GM21515 (cell line): ENCODE data around the gene C4orf50.

Experiments
- ATAC-seq: cut with Tn5 transposase; IDR thresholded peaks from one replicate; pipeline ENCODE4 v1.9.1; 2021; ENCODE audit not compliant: unreplicated experiment

The C4orf50 gene

GRCh38 chr4:6018331-6018730 is at the start of gene C4orf50:
C4orf50 (minus strand) TSS chr4:6018431.
- ATAC-seq = no peak

- no peak for ATAC-seq
These were observed 47.8 kb upstream of the C4orf50 start for GRCh38 chr4:6065934-6066590.

- ATAC-seq = no peak
These were observed 46.9 kb upstream of the C4orf50 start for GRCh38 chr4:6065166-6065565.

DNA sequence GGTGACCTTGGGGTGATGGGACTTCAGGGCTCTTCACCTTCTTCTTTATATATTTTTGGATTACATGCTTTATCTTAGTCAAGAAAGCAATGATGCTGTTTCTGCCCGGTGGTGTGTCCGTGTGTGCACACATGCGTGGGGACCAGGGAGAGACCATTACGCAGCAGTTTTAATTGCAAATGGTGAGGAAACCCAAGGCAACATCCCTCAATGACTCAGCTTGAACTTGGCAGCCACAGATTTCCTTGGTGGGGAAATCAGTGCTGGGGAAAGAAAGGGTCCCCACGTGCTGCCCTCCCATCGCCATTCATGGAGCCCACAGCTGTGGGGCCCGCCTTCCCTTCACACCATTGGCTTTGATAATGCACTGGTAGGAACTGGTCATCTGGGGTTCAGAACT is 46.2 kb upstream of the C4orf50 start:
- ATAC-seq = no peak

- ATAC-seq = no peak
These were observed 45.5 kb upstream of the C4orf50 start for GRCh38 chr4:6063684-6064083.

GRCh38 chr4:6062133-6062532 is 43.9 kb upstream of the C4orf50 start:
- ATAC-seq = no peak

- no peak for ATAC-seq
These were observed 41.2 kb upstream of the C4orf50 start for GRCh38 chr4:6059375-6059805.

DNA sequence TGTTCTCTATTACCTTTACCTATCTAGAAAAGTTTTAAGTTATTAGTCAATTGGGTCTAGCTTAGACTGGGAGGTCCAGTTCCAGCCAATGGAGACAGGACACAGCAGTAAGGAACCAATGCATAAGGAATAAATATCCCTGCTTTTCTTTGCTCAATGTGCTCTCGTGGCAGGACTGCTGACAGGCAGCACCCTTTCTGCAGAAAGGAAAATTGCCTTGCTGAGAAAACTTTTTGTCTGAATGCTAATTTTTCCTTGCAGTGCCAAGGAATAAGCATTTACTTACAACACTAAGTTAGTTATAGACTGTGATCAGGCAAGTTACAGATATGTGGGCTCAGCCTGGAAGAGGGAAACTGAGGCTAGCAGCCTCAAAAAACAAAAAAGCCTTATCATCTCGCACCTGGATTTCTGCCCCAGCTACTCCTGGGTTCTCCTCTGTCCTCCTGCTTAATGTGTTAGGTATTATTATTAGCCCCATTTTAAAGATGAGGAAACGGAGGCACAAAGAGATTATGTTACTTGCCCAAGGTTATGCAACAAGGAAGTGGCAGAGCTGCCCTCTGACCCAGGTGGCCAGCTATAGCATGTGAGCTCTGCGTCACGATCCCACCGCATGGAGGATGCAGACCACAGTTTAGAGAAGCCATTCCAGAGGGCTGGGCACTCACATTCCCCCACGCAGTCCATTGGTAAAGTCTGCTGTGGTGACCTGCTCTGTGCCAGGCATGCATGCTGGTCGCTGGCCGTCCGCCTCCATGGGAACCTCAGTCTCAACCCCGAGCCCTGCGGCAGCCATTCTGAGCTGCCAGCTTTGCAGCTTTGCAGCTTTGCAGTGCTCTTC is 40.5 kb upstream of the C4orf50 start:
- no peak for ATAC-seq

DNA sequence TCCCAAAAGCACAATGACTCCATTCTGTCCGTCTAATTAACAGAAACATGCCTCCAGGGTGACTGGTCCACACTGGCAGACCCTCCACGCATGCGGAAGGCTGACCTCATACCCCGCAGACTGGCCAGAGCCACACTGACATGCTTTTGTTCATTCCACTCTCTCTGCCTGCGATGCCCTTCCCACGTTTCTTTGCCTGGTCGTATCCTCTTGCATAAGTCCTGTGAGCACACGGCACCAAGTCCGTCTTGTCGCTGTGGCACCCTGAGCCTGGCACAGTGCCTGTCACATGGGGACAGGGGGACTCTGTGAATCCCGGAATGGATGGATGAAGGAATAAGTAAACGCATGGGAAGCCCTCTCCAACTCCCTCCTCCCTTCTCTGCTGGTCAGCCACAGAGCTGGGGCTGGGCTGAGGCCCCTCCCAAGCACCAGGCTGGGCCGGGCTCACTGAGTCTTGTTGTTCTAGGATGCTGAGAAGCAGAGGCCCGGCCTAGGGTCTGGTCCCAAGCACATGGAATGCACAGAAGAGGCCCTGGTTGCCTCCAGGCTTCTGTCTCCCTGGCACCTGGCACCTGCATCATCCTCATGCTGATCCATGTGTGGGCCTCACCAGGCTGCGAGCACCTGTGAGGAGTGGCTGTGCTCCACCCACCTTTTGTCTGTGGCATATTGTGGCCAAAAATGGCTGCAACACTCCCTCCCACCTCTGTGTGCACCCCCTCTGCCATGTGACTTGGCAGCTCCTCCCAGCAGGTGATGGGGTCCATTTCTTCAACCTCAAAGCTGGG is 38.9 kb upstream of the C4orf50 start:
- no peak for ATAC-seq

GRCh38 chr4:6055436-6055835 is 37.2 kb upstream of the C4orf50 start:
- ATAC-seq = no peak

GRCh38 chr4:6055030-6055429 is 36.8 kb upstream of the C4orf50 start:
- no peak for ATAC-seq

DNA sequence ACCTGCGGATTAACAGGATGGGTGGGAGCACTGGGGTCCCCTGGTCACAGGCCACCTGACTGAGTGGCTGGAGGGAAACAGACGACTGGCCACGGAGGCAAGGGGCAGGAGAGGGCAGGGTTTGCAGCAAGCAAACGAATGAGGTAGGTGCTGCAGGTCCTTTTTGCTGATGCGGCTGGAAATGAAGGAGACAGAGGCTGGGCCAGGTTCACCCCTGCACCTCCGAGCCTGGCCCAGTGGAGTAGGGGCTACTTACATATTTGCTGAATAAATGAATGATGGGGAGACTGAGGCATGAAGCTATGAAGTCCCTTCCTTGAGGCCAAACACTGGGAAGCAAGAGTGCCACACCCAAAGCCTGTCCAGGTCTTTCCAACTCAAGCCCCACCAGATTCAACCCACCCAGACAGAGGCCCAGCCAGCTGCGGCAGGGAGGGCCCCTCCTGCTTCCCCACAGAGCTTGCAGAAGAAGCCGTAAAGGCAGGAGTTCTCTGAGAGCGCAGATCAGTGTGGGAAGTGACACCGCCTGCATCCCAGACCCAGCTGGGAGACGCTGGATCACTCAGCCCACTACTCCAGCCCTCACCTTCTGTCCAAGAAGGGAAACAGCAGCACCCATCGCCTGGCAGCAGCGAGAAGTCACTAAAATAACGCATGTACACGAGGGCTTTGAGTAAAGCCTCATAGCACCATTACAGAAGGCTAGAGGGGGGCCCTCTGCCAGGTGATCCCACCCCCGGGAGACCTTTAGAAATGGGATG is 36.1 kb upstream of the C4orf50 start:
- no peak for ATAC-seq

GRCh38 chr4:6052679-6053078 is 34.4 kb upstream of the C4orf50 start:
- no peak for ATAC-seq

DNA sequence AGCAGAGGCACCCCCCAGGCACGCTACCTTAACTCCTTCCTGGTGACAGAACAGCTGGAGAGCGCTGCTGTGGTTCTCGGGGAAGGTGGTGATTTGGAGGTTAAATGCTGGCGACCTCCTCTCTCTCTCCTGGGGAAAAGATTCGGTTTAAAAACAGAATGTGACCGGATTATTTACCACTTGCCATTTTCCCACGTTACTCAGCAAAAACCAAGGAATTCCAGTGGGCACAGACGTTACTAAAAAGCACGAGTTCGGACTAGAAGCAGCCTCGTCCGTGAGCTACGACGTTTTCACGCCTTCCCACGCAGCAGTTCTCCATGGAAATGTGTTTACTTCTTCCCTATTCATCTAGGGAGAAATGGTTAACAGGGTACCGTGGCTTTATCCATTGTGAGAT is 32.3 kb upstream of the C4orf50 start:
- ATAC-seq = no peak

DNA sequence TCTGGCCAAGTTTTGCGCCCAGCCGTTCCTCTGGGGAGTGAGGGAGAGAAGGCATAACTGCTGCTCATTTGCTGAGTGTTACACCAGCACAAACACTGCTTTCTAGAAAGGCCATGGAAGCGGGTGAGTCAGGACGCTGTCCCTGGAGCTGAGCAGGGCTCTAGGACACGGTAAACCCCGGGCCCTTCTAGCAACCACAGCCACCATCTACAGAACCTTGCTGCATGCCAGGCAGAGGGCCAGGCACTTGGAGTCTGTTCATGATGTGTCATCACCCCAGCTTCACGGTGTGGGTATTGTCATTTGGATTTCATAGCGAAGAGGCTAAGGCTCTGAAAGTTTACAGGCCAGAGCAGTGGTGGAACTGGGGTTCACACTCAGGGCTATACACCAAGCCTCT is 31.8 kb upstream of the C4orf50 start:
- ATAC-seq = no peak

DNA sequence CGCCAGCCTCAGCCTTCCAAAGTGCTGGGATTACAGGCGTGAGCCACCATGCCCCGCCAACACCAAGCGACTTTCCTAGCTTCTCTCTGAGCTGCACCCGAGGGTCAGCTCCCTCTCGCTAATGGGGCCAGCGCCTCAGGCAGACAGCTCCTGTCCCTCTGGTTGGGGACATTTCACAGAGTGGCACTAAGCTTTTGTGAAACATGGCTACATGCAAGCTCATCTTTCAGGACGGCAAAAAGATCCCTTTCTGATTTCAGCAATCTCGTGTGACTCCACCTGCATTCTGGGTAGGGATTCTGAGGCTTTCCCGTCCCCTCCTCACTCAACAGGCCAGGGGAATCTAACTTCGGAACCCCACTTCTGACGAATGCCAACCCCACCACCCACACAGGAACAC is 31.0 kb upstream of the C4orf50 start:
- ATAC-seq = no peak

DNA sequence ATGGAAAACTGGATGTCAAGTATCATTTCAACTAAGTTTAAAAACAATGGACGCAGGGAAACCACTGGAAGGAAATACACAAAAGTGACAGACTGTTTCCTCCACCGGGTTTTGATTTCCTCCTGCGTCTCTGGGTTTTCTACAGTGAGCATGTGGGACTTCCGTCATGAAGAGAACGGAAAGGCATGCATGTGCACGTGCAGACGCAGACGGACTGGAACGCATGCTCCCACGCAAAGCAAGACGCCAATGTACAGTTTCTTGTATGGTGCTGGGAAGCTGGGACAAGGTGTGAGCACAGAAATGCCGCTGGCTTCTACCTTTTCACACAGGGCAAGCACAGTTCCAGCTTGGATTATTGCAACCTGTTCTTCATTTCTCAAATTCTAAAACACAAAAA is 30.3 kb upstream of the C4orf50 start:
- ATAC-seq = no peak

- no peak for ATAC-seq
These were observed 29.0 kb upstream of the C4orf50 start for GRCh38 chr4:6047130-6047673.

DNA sequence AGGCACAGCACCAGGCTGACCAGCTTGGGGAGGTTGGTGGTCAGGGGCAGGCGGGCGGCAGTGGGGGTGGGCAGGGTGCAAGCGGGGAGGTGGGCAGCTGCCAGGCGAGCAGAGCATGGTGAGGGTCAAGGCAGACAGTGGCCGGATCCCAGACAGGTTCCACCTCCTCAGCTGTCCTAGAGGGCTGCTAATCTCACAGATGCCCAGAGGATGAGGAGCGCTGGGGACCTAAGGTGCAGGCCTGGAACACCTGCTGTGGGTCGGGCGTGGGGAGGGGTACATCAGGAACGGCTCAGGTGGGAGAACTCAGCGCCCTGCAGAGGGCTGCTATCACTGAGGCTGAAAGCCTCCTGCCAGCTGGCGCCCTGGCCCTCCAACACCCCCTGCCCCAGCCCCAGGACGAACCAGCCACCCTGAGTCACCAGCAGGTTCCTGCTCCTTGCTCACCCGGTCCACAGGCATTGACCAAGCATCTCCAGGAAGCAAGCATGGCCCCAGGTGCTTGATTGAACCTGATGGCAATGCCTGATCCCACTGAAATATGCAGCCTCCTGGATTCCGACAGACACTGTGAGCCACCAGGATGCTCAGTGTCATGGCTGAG is 28.4 kb upstream of the C4orf50 start:
- ATAC-seq = no peak

- no peak for ATAC-seq
These were observed 26.6 kb upstream of the C4orf50 start for GRCh38 chr4:6044805-6045204.
